HCT116 (cell line): ENCODE data around the gene FAH.
"Not testable (repeated sequence)": the region's sequence is repeated elsewhere in the genome, so short reads cannot be mapped to it uniquely, and the experiment has no call there.

Experiments used
- EZH2 ChIP-seq: fragments of 200-600 bp; sonication (generic); IDR thresholded peaks from 2 replicates; pipeline ENCODE4 v1.6.1; 2017; ENCODE audit warnings: antibody characterized with exemption, mixed run types
- EZH2phosphoT487 ChIP-seq: fragments of 200-600 bp; IDR thresholded peaks from 2 replicates; pipeline ENCODE4 v1.6.1; 2018; ENCODE audit warnings: antibody characterized with exemption, borderline replicate concordance
- JUND ChIP-seq: IDR thresholded peaks from 2 replicates; pipeline ENCODE4 v1.6.1; 2012
- POLR2A ChIP-seq: IDR thresholded peaks from 2 replicates; pipeline ENCODE4 v1.7.0; 2011; ENCODE audit warnings: borderline replicate concordance; ENCODE audit not compliant: insufficient read depth, insufficient read length; ENCODE audit errors: extremely low read depth
- POLR2AphosphoS5 ChIP-seq: IDR thresholded peaks from 2 replicates; pipeline ENCODE4 v1.6.1; 2011; ENCODE audit warnings: mild to moderate bottlenecking, low read depth, low read length, moderate library complexity
- TCF7L2 ChIP-seq: IDR thresholded peaks from 2 replicates; pipeline ENCODE4 v1.7.0; 2011; ENCODE audit warnings: borderline replicate concordance, inconsistent platforms; ENCODE audit not compliant: insufficient read depth, insufficient read length; ENCODE audit errors: extremely low read depth
- YY1 ChIP-seq: IDR thresholded peaks from 2 replicates; pipeline ENCODE4 v1.6.1; 2011; ENCODE audit warnings: low read length, low read depth, moderate library complexity, mild to moderate bottlenecking; ENCODE audit not compliant: insufficient replicate concordance; ENCODE audit errors: extremely low read depth
- TF ChIP-seq, protein P1 (sequence below), 3 experiments: fragments of 200-600 bp in 1 of 3; sonication (generic) in 1 of 3; IDR thresholded peaks in 2 of 3; conservative IDR thresholded peaks in 1 of 3; 2 replicates each; pipeline ENCODE4 v1.5.1; 2012 to 2017; ENCODE audit warnings: low read depth in 2 of 3, low read length in 2 of 3, antibody characterized with exemption in 1 of 3, borderline replicate concordance in 1 of 3, control low read depth in 1 of 3, mild to moderate bottlenecking in 1 of 3, mixed read lengths in 1 of 3, mixed run types in 1 of 3, moderate library complexity in 1 of 3; ENCODE audit not compliant: insufficient read depth in 1 of 3
- TF ChIP-seq, protein P2 (sequence below): IDR thresholded peaks from 2 replicates; pipeline ENCODE4 v1.6.1; 2012; ENCODE audit warnings: low read depth
- TF ChIP-seq, protein P3 (sequence below): IDR thresholded peaks from 2 replicates; pipeline ENCODE4 v1.6.1; 2012

GRCh38 chr15:80127253-80127652 is 25.5 kb upstream of the FAH start:
- not testable (repeated sequence) for TF ChIP-seq POLR2A, EZH2, TCF7L2, JUND, EZH2phosphoT487, YY1, POLR2AphosphoS5
- TF ChIP-seq, protein P1, sequence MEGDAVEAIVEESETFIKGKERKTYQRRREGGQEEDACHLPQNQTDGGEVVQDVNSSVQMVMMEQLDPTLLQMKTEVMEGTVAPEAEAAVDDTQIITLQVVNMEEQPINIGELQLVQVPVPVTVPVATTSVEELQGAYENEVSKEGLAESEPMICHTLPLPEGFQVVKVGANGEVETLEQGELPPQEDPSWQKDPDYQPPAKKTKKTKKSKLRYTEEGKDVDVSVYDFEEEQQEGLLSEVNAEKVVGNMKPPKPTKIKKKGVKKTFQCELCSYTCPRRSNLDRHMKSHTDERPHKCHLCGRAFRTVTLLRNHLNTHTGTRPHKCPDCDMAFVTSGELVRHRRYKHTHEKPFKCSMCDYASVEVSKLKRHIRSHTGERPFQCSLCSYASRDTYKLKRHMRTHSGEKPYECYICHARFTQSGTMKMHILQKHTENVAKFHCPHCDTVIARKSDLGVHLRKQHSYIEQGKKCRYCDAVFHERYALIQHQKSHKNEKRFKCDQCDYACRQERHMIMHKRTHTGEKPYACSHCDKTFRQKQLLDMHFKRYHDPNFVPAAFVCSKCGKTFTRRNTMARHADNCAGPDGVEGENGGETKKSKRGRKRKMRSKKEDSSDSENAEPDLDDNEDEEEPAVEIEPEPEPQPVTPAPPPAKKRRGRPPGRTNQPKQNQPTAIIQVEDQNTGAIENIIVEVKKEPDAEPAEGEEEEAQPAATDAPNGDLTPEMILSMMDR (IDR thresholded peaks at IDR 0.05 in 2 of 3, conservative IDR thresholded peaks at IDR 0.05 in 1 of 3; ENCODE audit: borderline replicate concordance in 1 of 3, insufficient read depth in 1 of 3, low read depth in 2 of 3, low read length in 2 of 3): not testable (repeated sequence)
- TF ChIP-seq, protein P2, sequence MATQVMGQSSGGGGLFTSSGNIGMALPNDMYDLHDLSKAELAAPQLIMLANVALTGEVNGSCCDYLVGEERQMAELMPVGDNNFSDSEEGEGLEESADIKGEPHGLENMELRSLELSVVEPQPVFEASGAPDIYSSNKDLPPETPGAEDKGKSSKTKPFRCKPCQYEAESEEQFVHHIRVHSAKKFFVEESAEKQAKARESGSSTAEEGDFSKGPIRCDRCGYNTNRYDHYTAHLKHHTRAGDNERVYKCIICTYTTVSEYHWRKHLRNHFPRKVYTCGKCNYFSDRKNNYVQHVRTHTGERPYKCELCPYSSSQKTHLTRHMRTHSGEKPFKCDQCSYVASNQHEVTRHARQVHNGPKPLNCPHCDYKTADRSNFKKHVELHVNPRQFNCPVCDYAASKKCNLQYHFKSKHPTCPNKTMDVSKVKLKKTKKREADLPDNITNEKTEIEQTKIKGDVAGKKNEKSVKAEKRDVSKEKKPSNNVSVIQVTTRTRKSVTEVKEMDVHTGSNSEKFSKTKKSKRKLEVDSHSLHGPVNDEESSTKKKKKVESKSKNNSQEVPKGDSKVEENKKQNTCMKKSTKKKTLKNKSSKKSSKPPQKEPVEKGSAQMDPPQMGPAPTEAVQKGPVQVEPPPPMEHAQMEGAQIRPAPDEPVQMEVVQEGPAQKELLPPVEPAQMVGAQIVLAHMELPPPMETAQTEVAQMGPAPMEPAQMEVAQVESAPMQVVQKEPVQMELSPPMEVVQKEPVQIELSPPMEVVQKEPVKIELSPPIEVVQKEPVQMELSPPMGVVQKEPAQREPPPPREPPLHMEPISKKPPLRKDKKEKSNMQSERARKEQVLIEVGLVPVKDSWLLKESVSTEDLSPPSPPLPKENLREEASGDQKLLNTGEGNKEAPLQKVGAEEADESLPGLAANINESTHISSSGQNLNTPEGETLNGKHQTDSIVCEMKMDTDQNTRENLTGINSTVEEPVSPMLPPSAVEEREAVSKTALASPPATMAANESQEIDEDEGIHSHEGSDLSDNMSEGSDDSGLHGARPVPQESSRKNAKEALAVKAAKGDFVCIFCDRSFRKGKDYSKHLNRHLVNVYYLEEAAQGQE: not testable (repeated sequence)
- TF ChIP-seq, protein P3, sequence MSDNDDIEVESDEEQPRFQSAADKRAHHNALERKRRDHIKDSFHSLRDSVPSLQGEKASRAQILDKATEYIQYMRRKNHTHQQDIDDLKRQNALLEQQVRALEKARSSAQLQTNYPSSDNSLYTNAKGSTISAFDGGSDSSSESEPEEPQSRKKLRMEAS: not testable (repeated sequence)
